ENCODE results near the gene TRAK1.

The TRAK1 gene

GRCh38 chr3:42198709-42199108 lies 107.6 kb downstream of the TRAK1 start:
- H3K4me1 Mint-ChIP-seq, result peaks cover 10% of the 10 kb centered on the region

GRCh38 chr3:42202217-42202865 lies 111.2 kb downstream of the TRAK1 start:
- Mint-ChIP-seq H3K36me3 (ENCODE audit: low read depth) (peaks cover 72% of the 10 kb centered on the region), H3K9me3 (no peaks in the 10 kb centered on the region), H3K4me3 (no peak overlapping the region), H3K4me1 (peaks cover 9% of the 10 kb centered on the region), H3K27me3 (ENCODE audit: low read depth, poor library complexity) (no peaks in the 10 kb centered on the region), H3K27ac (no peak overlapping the region)
- TF ChIP-seq CTCF (IDR thresholded peaks at IDR 0.05), result no peak
- DNase-seq, result no peak

More at GRCh38 chr3:42198709-42199108, 107.6 kb downstream of the TRAK1 start:
- DNase-seq, result no peak
- no peak overlapping the region for H3K4me3 Mint-ChIP-seq
- H3K27ac Mint-ChIP-seq, result peak overlapping the region; percentile 87
- H3K9me3 Mint-ChIP-seq, result no peaks in the 10 kb centered on the region
- TF ChIP-seq CTCF (IDR thresholded peaks at IDR 0.05), result no peak
- peaks cover 3% of the 10 kb centered on the region for H3K27me3 Mint-ChIP-seq (ENCODE audit: low read depth, poor library complexity)
- H3K36me3 Mint-ChIP-seq (ENCODE audit: low read depth), result peaks cover 78% of the 10 kb centered on the region

- peaks cover 9% of the 10 kb centered on the region for H3K4me1 Mint-ChIP-seq
- H3K9me3 Mint-ChIP-seq, result peaks cover 10% of the 10 kb centered on the region
- H3K27ac Mint-ChIP-seq, result no peak overlapping the region
- no peaks in the 10 kb centered on the region for H3K27me3 Mint-ChIP-seq (ENCODE audit: low read depth, poor library complexity)
- H3K36me3 Mint-ChIP-seq (ENCODE audit: low read depth), result peaks cover 77% of the 10 kb centered on the region
- DNase-seq, result no peak
- no peak for TF ChIP-seq CTCF (IDR thresholded peaks at IDR 0.05)
- no peak overlapping the region for H3K4me3 Mint-ChIP-seq
These were observed 113.9 kb downstream of the TRAK1 start for GRCh38 chr3:42204867-42205599.

- Mint-ChIP-seq H3K4me3 (no peak overlapping the region), H3K27ac (no peak overlapping the region), H3K9me3 (peaks cover 10% of the 10 kb centered on the region), H3K36me3 (ENCODE audit: low read depth) (peaks cover 81% of the 10 kb centered on the region), H3K27me3 (ENCODE audit: low read depth, poor library complexity) (no peaks in the 10 kb centered on the region), H3K4me1 (peaks cover 9% of the 10 kb centered on the region)
- no peak for TF ChIP-seq CTCF (IDR thresholded peaks at IDR 0.05)
- DNase-seq, result no peak
These were observed 114.8 kb downstream of the TRAK1 start for GRCh38 chr3:42205800-42206514.

GRCh38 chr3:42209917-42210316 lies 118.8 kb downstream of the TRAK1 start:
- no peak for DNase-seq
- H3K4me3 Mint-ChIP-seq, result no peak overlapping the region
- peaks cover 82% of the 10 kb centered on the region for H3K36me3 Mint-ChIP-seq (ENCODE audit: low read depth)
- H3K9me3 Mint-ChIP-seq, result peaks cover 10% of the 10 kb centered on the region
- H3K27ac Mint-ChIP-seq, result peak overlapping the region; percentile 59
- no peak for TF ChIP-seq CTCF (IDR thresholded peaks at IDR 0.05)
- H3K27me3 Mint-ChIP-seq (ENCODE audit: low read depth, poor library complexity), result peaks cover 3% of the 10 kb centered on the region
- H3K4me1 Mint-ChIP-seq, result peaks cover 16% of the 10 kb centered on the region
